NB4 (cell line): ENCODE measurements around the gene MYEOV.

Source experiments
- CTCF ChIP-seq: IDR thresholded peaks from one replicate; pipeline ENCODE4 v1.5.1; 2012; ENCODE audit warnings: low read depth, low read length
- POLR2A ChIP-seq: IDR thresholded peaks from 2 replicates; pipeline ENCODE4 v1.6.1; 2011; ENCODE audit warnings: mild to moderate bottlenecking; ENCODE audit not compliant: insufficient read length; ENCODE audit errors: extremely low read depth

DNA sequence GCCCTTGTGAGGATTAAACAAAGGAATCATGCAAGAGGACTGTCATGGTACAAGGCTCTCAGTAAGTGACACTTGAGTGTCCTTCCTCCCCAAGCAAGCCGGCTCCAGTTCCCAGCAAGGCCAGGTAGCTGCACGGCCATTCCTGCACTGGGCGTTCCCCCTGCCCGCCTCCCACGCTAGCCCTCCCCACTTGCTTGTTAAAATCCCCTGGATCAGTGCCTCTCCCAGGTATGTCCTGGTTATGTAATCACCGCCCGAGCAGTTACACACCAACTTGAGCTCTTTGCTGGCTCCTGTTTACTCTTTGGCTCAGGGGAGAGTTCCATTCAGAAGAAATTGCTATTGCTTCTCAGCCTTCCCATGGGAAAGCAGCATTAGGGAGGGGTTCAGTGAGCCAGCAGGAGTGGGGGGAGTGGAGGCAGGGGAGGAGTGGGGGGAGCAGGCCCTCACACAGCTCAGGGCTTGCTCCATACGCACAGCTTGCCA lies 19.4 kb upstream of the MYEOV start:
- TF ChIP-seq POLR2A (no peak), CTCF (no peak)
